Fibroblast of lung (primary cell): ENCODE data around the gene TSSC4.

ENCODE experiments used
- EZH2 ChIP-seq: IDR thresholded peaks from 2 replicates; pipeline ENCODE4 v1.5.1; 2012; ENCODE audit warnings: low read length, control low read depth, mild to moderate bottlenecking; ENCODE audit errors: missing control alignments
- TF ChIP-seq, protein P1 (sequence below), 2 donors: IDR thresholded peaks in 1 of 2; conservative IDR thresholded peaks in 1 of 2; 1 replicate in 1 of 2; 2 replicates in 1 of 2; pipeline ENCODE4 v1.5.1; 2011 to 2012; ENCODE audit warnings: low read length in 2 of 2, control low read depth in 1 of 2, inconsistent platforms in 1 of 2, low read depth in 1 of 2, mild to moderate bottlenecking in 1 of 2

DNA sequence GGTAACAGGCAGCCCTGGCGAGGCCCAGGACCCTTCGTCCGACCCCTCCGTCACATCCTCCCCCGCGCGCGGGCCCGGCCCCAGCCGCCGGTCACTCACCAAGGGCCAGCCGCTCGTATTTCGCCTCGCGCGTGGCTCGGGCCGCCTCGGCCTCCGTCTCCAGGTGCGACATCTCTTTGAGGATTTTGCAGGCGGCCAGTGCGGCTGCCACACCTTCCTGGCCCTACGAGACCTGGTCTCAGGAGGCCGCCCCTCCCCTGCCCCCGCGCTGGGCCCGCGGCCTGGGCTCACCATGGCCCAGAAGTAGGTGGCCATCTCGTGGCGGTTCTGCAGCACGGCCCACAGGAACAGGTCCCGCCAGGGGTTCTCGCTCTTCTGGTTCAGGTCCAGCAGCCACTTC lies 14.1 kb downstream of the TSSC4 start:
- TF ChIP-seq, protein P1, sequence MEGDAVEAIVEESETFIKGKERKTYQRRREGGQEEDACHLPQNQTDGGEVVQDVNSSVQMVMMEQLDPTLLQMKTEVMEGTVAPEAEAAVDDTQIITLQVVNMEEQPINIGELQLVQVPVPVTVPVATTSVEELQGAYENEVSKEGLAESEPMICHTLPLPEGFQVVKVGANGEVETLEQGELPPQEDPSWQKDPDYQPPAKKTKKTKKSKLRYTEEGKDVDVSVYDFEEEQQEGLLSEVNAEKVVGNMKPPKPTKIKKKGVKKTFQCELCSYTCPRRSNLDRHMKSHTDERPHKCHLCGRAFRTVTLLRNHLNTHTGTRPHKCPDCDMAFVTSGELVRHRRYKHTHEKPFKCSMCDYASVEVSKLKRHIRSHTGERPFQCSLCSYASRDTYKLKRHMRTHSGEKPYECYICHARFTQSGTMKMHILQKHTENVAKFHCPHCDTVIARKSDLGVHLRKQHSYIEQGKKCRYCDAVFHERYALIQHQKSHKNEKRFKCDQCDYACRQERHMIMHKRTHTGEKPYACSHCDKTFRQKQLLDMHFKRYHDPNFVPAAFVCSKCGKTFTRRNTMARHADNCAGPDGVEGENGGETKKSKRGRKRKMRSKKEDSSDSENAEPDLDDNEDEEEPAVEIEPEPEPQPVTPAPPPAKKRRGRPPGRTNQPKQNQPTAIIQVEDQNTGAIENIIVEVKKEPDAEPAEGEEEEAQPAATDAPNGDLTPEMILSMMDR (conservative IDR thresholded peaks at IDR 0.05 in 1 of 2, IDR thresholded peaks at IDR 0.05 in 1 of 2; ENCODE audit: low read depth in 1 of 2, low read length in 2 of 2), result no peak
- TF ChIP-seq EZH2, result no peak
